ENCODE measurements around the gene EBF3.

- TF ChIP-seq POLR2A (IDR thresholded peaks at IDR 0.05; ENCODE audit: low read length): no peak
- TF ChIP-seq GATA1 (IDR thresholded peaks at IDR 0.05; ENCODE audit: low read depth, low read length): no peak
These were observed 117.1 kb downstream of the EBF3 start for GRCh38 chr10:129846991-129847391.
